Kidney (tissue), 14 donors: ENCODE results near the gene ADGRA3. TPM values are rescaled to one million over a fixed set of nuclear protein-coding genes. Genes with fewer than 3 reads are reported as not detected.

Source experiments
- DNase-seq, 5 donors: peaks; one replicate each; pipeline ENCODE4 v3.0.0-alpha.2; 2013 to 2020
- FAIRE-seq: peaks from 2 replicates; lab custom pipeline; 2012; peaks lifted over from hg19 to GRCh38; lab: Jason Lieb, UNC
- H3K27ac ChIP-seq, 2 donors: one replicate each; pipeline ENCODE4 v1.7.0; 2013; ENCODE audit warnings: low read depth in 2 of 2, low read length in 2 of 2, inconsistent platforms in 1 of 2
- H3K27me3 ChIP-seq: one replicate; pipeline ENCODE4 v1.7.1; 2013; ENCODE audit warnings: low read length, inconsistent platforms; ENCODE audit not compliant: control insufficient read depth, insufficient read depth
- H3K36me3 ChIP-seq, 3 donors: one replicate each; pipeline versions ENCODE4 v1.7.0 to v1.7.1; 2013; ENCODE audit warnings: low read length in 3 of 3, control low read depth in 1 of 3, inconsistent platforms in 1 of 3; ENCODE audit not compliant: insufficient read depth in 3 of 3, control insufficient read depth in 2 of 3
- H3K4me1 ChIP-seq, 3 donors: one replicate each; pipeline versions ENCODE4 v1.7.0 to v1.7.1; 2013; ENCODE audit warnings: low read length in 3 of 3, inconsistent platforms in 1 of 3, low read depth in 1 of 3; ENCODE audit not compliant: control insufficient read depth in 2 of 3, insufficient read depth in 2 of 3
- H3K4me3 ChIP-seq, 3 donors: one replicate each; pipeline versions ENCODE4 v1.7.0 to v1.8.1; 2013; ENCODE audit warnings: low read length in 3 of 3, control low read depth in 1 of 3, inconsistent platforms in 1 of 3
- H3K9ac ChIP-seq, 3 donors: one replicate each; pipeline versions ENCODE4 v1.7.0 to v1.7.1; 2013; ENCODE audit warnings: low read length in 3 of 3, control low read depth in 1 of 3, inconsistent platforms in 1 of 3
- H3K9me3 ChIP-seq, 3 donors: one replicate each; pipeline versions ENCODE4 v1.7.0 to v1.7.1; 2013; ENCODE audit warnings: low read length in 3 of 3, control low read depth in 1 of 3, inconsistent platforms in 1 of 3; ENCODE audit not compliant: control insufficient read depth in 2 of 3, insufficient read depth in 1 of 3
- CTCF ChIP-seq: IDR thresholded peaks from 3 replicates; pipeline ENCODE4 v1.5.1; 2012; ENCODE audit warnings: mild to moderate bottlenecking, moderate library complexity, borderline replicate concordance; ENCODE audit not compliant: insufficient read depth; ENCODE audit errors: extremely low read depth
- intact Hi-C: fragments of 100-400 bp; cut with DNase I; formaldehyde crosslinking; loops from one replicate; pipeline ENCODE4 v1.11.1; 2022
- polyA plus RNA-seq: library from polyadenylated mRNA; stranded (reverse); fragments of 350-450 nt; fragmentation: Illumina TruSeq; extraction: RNeasy Lipid Tissue Mini Kit (QIAGEN cat#74804); gene quantifications from one replicate; pipeline ENCODE4 v1.2.3, GENCODE V29; 2014; ENCODE audit warnings: low read depth, low replicate concordance; ENCODE audit not compliant: insufficient read depth
- total RNA-seq: library from RNA; stranded (reverse); fragmentation: NEBNext Ultra II Directional; extraction: Animal tissue kit (Norgen Biotek cat#: 25700); gene quantifications from one replicate; pipeline ENCODE4 v1.2.1, GENCODE V29; 2021
- donor health status: control.
- donor health status: control.
- donor health status: control.
- donor health status: control.
- donor health status: control.
- donor health status: DM: yes; HTN: yes; CAD: no.
- donor health status: Normal renal cell carcinoma (clear cell type).

ADGRA3 gene
- total and polyA plus RNA-seq, 2 donors from 2014 or later, result 8.2 to 28.7 TPM

- FAIRE-seq (no peak), DNase-seq (peak in 2 of 5 donors; percentile 10 to 13)
- no peak overlapping the region for H3K27ac ChIP-seq
- H3K4me1 ChIP-seq, result no peaks in the 10 kb centered on the region
- TF ChIP-seq CTCF, result peak; percentile 26
- H3K9me3 ChIP-seq, result no peaks in the 10 kb centered on the region
- intact Hi-C loops, result no loop called here
- H3K4me3 ChIP-seq, result no peak overlapping the region
- H3K36me3 ChIP-seq, result no peaks in the 10 kb centered on the region
- no peaks in the 10 kb centered on the region for H3K27me3 ChIP-seq
- H3K9ac ChIP-seq, result no peak overlapping the region
Measured at GRCh38 chr4:22356987-22357596, 158.8 kb downstream of the ADGRA3 start.

- Histone ChIP-seq H3K27me3 (no peaks in the 10 kb centered on the region), H3K9ac (no peak overlapping the region), H3K36me3 (no peaks in the 10 kb centered on the region), H3K4me1 (no peaks in the 10 kb centered on the region), H3K27ac (no peak overlapping the region), H3K4me3 (no peak overlapping the region), H3K9me3 (no peaks in the 10 kb centered on the region)
- no peak for DNase-seq
- FAIRE-seq, result no peak
- intact Hi-C loops, result no loop called here
- no peak for TF ChIP-seq CTCF
Measured at GRCh38 chr4:22348410-22348809, 167.5 kb downstream of the ADGRA3 start.

GRCh38 chr4:22345678-22346077 is 170.2 kb downstream of the ADGRA3 start:
- intact Hi-C loops, result no loop called here
- Histone ChIP-seq H3K27me3 (no peaks in the 10 kb centered on the region), H3K9ac (no peak overlapping the region), H3K27ac (no peak overlapping the region), H3K36me3 (no peaks in the 10 kb centered on the region), H3K4me3 (no peak overlapping the region), H3K9me3 (no peaks in the 10 kb centered on the region), H3K4me1 (no peaks in the 10 kb centered on the region)
- DNase-seq (no peak), FAIRE-seq (no peak)
- no peak for TF ChIP-seq CTCF

- Histone ChIP-seq H3K9ac (no peak overlapping the region), H3K27me3 (no peaks in the 10 kb centered on the region), H3K27ac (no peak overlapping the region), H3K4me1 (no peaks in the 10 kb centered on the region), H3K36me3 (no peaks in the 10 kb centered on the region), H3K9me3 (no peaks in the 10 kb centered on the region), H3K4me3 (no peak overlapping the region)
- intact Hi-C loops, result no loop called here
- TF ChIP-seq CTCF, result no peak
- DNase-seq (no peak), FAIRE-seq (no peak)
Measured at GRCh38 chr4:22345055-22345454, 170.8 kb downstream of the ADGRA3 start.
